SU-DHL-6 (cell line): ENCODE data around the gene ZNF774.

Experiments used
- H2AFZ ChIP-seq: fragments of 200-600 bp; sonication (generic); 2 replicates; pipeline ENCODE4 v1.6.1; 2014; ENCODE audit warnings: low read depth, mild to moderate bottlenecking, moderate library complexity, mixed read lengths, antibody characterized with exemption, low read length; ENCODE audit not compliant: severe bottlenecking
- H3F3A ChIP-seq: fragments of 200-600 bp; shearing (Covaris generic); 2 replicates; pipeline ENCODE4 v1.6.0; 2016; ENCODE audit warnings: antibody characterized with exemption, mild to moderate bottlenecking; ENCODE audit not compliant: insufficient read depth
- H3K27ac ChIP-seq: fragments of 200-600 bp; sonication (generic); 2 replicates; pipeline ENCODE4 v1.5.1; 2016; ENCODE audit warnings: low read depth, mild to moderate bottlenecking, low read length, moderate library complexity, mixed read lengths
- H3K27me3 ChIP-seq: fragments of 200-600 bp; sonication (generic), shearing (Covaris generic); 2 replicates; pipeline ENCODE4 v1.6.0; 2014; ENCODE audit warnings: mild to moderate bottlenecking, low read length
- H3K36me3 ChIP-seq: fragments of 200-600 bp; sonication (generic); 2 replicates; pipeline ENCODE4 v1.6.1; 2014; ENCODE audit warnings: mild to moderate bottlenecking, low read length, mixed read lengths
- H3K4me2 ChIP-seq: fragments of 300-600, 200-600 bp; shearing (Covaris generic), sonication (generic); 2 replicates; pipeline ENCODE4 v1.6.0; 2014; ENCODE audit warnings: low read length, low read depth, mild to moderate bottlenecking; ENCODE audit not compliant: poor library complexity, severe bottlenecking
- H3K4me3 ChIP-seq: fragments of 200-600 bp; sonication (generic); 2 replicates; pipeline ENCODE4 v1.5.1; 2014; ENCODE audit warnings: antibody characterized with exemption, low read length, mild to moderate bottlenecking, mixed read lengths; ENCODE audit not compliant: insufficient read depth, poor library complexity, severe bottlenecking
- H3K79me2 ChIP-seq: fragments of 200-600 bp; sonication (generic); 2 replicates; pipeline ENCODE4 v1.6.1; 2014; ENCODE audit warnings: mild to moderate bottlenecking, low read length, moderate library complexity; ENCODE audit not compliant: insufficient read depth
- H3K9ac ChIP-seq: fragments of 200-600 bp; sonication (generic); 2 replicates; pipeline ENCODE4 v1.7.0; 2014; ENCODE audit warnings: mild to moderate bottlenecking, low read length
- H3K9me2 ChIP-seq: fragments of 200-600 bp; sonication (generic); replicated peaks from 2 replicates; pipeline ENCODE4 v1.6.1; 2014; ENCODE audit warnings: low read length; ENCODE audit not compliant: insufficient read depth
- H3K9me3 ChIP-seq: fragments of 200-600 bp; sonication (generic); 2 replicates; pipeline ENCODE4 v1.6.1; 2014; ENCODE audit warnings: low read length, mixed read lengths; ENCODE audit not compliant: insufficient read depth
- H4K20me1 ChIP-seq: fragments of 200-600 bp; sonication (generic); 2 replicates; pipeline ENCODE4 v1.6.1; 2014; ENCODE audit warnings: low read depth, mild to moderate bottlenecking, antibody characterized with exemption, low read length, moderate library complexity, mixed read lengths
- EZH2phosphoT487 ChIP-seq: fragments of 200-600 bp; sonication (generic), shearing (Covaris generic); conservative IDR thresholded peaks from 2 replicates; pipeline ENCODE4 v1.6.1; 2018; ENCODE audit warnings: mild to moderate bottlenecking, antibody characterized with exemption, low read length, moderate library complexity, mixed read lengths
- TF ChIP-seq, protein P1 (sequence below): fragments of 200-600 bp; sonication (generic); IDR thresholded peaks from one replicate; pipeline ENCODE4 v1.5.1; 2017; ENCODE audit warnings: antibody characterized with exemption, mild to moderate bottlenecking, low read length, moderate library complexity; ENCODE audit not compliant: insufficient read depth, poor library complexity, severe bottlenecking

Gene ZNF774

DNA sequence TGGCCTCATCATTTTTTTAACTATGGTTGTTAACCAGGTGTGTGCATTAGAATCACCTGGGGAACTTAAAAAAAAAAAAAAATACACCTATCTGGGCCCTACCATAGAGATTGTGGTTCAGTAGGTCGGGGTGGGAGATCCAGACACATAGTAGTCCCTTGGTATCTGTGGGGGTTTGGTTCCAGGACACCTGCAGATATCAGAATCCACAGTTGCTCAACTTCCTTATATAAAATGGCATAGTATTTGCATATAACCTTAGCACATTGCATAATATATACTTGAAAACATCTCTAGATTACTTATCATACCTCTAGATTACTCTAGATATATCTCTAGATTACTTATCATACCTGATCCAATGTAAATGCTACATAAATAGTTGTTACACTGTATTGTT lies 41.0 kb downstream of the ZNF774 start:
- no peaks in the 10 kb centered on the region; the same call in 1 of the 2 replicates for H4K20me1 ChIP-seq

DNA sequence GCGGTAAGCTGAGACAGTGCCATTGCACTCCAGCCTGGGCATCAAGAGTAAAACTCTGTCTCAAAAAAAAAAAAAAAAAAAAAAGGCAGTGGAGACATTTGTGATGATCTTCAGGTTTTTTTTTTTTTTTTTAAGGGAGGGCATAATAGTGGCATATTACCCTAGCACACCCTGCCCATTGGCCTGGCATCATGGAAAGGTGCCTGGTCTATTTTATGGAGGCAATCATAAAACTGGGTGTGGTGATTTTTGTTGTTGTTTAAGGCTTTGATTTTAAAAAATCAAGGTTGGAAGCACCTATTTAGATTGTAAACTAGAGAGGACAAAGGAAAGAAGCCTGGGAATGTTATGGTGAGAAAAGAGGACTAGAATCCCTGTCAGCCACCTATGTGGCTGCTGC lies 42.0 kb downstream of the ZNF774 start:
- TF ChIP-seq, protein P1, sequence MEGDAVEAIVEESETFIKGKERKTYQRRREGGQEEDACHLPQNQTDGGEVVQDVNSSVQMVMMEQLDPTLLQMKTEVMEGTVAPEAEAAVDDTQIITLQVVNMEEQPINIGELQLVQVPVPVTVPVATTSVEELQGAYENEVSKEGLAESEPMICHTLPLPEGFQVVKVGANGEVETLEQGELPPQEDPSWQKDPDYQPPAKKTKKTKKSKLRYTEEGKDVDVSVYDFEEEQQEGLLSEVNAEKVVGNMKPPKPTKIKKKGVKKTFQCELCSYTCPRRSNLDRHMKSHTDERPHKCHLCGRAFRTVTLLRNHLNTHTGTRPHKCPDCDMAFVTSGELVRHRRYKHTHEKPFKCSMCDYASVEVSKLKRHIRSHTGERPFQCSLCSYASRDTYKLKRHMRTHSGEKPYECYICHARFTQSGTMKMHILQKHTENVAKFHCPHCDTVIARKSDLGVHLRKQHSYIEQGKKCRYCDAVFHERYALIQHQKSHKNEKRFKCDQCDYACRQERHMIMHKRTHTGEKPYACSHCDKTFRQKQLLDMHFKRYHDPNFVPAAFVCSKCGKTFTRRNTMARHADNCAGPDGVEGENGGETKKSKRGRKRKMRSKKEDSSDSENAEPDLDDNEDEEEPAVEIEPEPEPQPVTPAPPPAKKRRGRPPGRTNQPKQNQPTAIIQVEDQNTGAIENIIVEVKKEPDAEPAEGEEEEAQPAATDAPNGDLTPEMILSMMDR: no peak
- no peak for TF ChIP-seq EZH2phosphoT487
- no peak overlapping the region for H3K9ac ChIP-seq
- no peak overlapping the region for H2AFZ ChIP-seq
- no peak overlapping the region for H3K4me3 ChIP-seq
- H3K4me2 ChIP-seq: no peak overlapping the region
- no peaks in the 10 kb centered on the region for H3K9me2 ChIP-seq
- no peak overlapping the region for H3K27ac ChIP-seq
- H3K9me3 ChIP-seq: no peaks in the 10 kb centered on the region
- no peaks in the 10 kb centered on the region; the same call in 1 of the 2 replicates for H3K36me3 ChIP-seq
- peaks cover 78% of the 10 kb centered on the region for H3K79me2 ChIP-seq
- no peaks in the 10 kb centered on the region for H3K27me3 ChIP-seq
- peaks cover 5% of the 10 kb centered on the region; the same call in 1 of the 2 replicates for H3F3A ChIP-seq
- H4K20me1 ChIP-seq: no peaks in the 10 kb centered on the region; the same call in 1 of the 2 replicates

More for the DNA sequence above, 41.0 kb downstream of the ZNF774 start:
- H3K79me2 ChIP-seq: peaks cover 73% of the 10 kb centered on the region
- no peak overlapping the region for H3K4me2 ChIP-seq
- H3K27me3 ChIP-seq: no peaks in the 10 kb centered on the region
- H3K9me2 ChIP-seq: no peaks in the 10 kb centered on the region
- H3K9ac ChIP-seq: no peak overlapping the region
- H3F3A ChIP-seq: 0 out of 2 replicates have a peak, but pooled peaks cover 4% of the 10 kb centered on the region
- no peaks in the 10 kb centered on the region; the same call in 1 of the 2 replicates for H3K36me3 ChIP-seq
- no peak overlapping the region for H2AFZ ChIP-seq
- H3K27ac ChIP-seq: no peak overlapping the region
- no peaks in the 10 kb centered on the region for H3K9me3 ChIP-seq
- H3K4me3 ChIP-seq: no peak overlapping the region
- TF ChIP-seq EZH2phosphoT487: no peak
- TF ChIP-seq, protein P1: no peak

DNA sequence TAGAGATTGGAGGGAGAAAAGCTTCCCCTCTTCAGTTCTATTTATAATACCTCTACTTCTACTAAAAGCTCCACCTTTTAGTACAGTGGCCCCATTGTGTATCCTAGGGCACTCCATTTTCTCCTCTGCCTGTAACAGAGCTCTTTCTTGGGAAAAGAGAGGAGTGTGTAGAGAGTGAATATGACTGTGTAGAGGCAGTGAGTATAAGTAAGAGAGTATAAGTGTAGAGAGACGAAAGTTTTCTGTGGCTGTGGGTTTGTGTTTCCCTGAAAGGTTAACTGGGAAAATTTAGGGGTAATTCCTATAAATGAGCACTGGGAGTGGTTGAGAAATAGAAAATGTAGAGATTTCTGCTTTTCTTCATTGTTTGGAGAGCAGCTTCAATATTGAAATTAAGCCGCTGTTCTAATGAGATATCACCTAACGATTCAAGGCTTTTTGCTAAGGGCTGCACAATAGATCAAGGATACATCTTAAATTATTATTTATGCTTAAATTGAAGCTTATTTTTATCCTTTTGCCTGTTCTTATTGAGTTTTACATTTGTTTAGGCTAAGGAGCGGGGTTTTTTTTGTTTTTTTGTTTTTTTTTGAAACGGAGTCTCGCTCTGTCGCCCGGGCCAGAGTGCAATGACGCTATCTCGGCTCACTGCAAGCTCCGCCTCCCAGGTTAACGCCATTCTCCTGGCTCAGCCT lies 42.8 kb downstream of the ZNF774 start:
- no peak overlapping the region for H3K27ac ChIP-seq
- H4K20me1 ChIP-seq: no peaks in the 10 kb centered on the region; the same call in 1 of the 2 replicates
- H3K27me3 ChIP-seq: no peaks in the 10 kb centered on the region
- no peak overlapping the region for H3K9ac ChIP-seq
- H3K9me2 ChIP-seq: no peaks in the 10 kb centered on the region
- TF ChIP-seq, protein P1: no peak
- TF ChIP-seq EZH2phosphoT487: no peak
- H3K79me2 ChIP-seq: peaks cover 78% of the 10 kb centered on the region
- H3K4me2 ChIP-seq: no peak overlapping the region
- no peaks in the 10 kb centered on the region; the same call in 1 of the 2 replicates for H3K36me3 ChIP-seq
- H3K4me3 ChIP-seq: no peak overlapping the region
- no peak overlapping the region for H2AFZ ChIP-seq
- no peaks in the 10 kb centered on the region for H3K9me3 ChIP-seq
- H3F3A ChIP-seq: peaks cover 13% of the 10 kb centered on the region; the same call in 1 of the 2 replicates
